CD4-positive, CD25-positive, alpha-beta regulatory T cell (primary cell): ENCODE measurements around the gene GNGT2. TPM values are rescaled to one million over a fixed set of nuclear protein-coding genes. Genes with fewer than 3 reads are reported as not detected.

ENCODE experiments used
- ATAC-seq, 2 donors: fragments of 150-1000 bp; cut with Tn5 transposase; one replicate each; pipeline ENCODE4 v1.10.0; 2021; ENCODE audit warnings: low read depth in 2 of 2, moderate number of reproducible peaks in 2 of 2, moderate library complexity in 1 of 2
- DNase-seq, 3 donors: peaks; one replicate each; pipeline versions ENCODE4 v3.0.0 to v3.0.0-alpha.2; 2012 to 2022; ENCODE audit warnings: mixed read lengths in 1 of 3
- H3K27ac ChIP-seq: one replicate; pipeline ENCODE4 v1.7.0; 2013; ENCODE audit warnings: mild to moderate bottlenecking, low read length; ENCODE audit not compliant: insufficient read depth, poor library complexity, severe bottlenecking
- H3K27me3 ChIP-seq: one replicate; pipeline ENCODE4 v1.7.0; 2013; ENCODE audit warnings: low read length; ENCODE audit not compliant: control insufficient read depth, insufficient read depth
- H3K36me3 ChIP-seq: one replicate; pipeline ENCODE4 v1.7.0; 2013; ENCODE audit warnings: mild to moderate bottlenecking, low read length, moderate library complexity; ENCODE audit not compliant: control insufficient read depth, insufficient read depth
- H3K4me1 ChIP-seq: 2 replicates; pipeline ENCODE4 v1.7.0; 2013; ENCODE audit warnings: mild to moderate bottlenecking, low read length; ENCODE audit not compliant: insufficient read depth, control insufficient read depth, poor library complexity, severe bottlenecking
- H3K4me3 ChIP-seq: one replicate; pipeline ENCODE4 v1.7.0; 2013; ENCODE audit warnings: low read depth, mild to moderate bottlenecking, low read length, moderate library complexity
- H3K9me3 ChIP-seq, 2 experiments: 1 replicate in 1 of 2; 2 replicates in 1 of 2; pipeline ENCODE4 v1.7.0; 2013; ENCODE audit warnings: low read length in 2 of 2, mild to moderate bottlenecking in 1 of 2, moderate library complexity in 1 of 2; ENCODE audit not compliant: control insufficient read depth in 2 of 2
- H3K27ac Mint-ChIP-seq, 3 donors: one replicate each; pipeline ENCODE4 v1.8.0; 2020 to 2022; ENCODE audit warnings: mild to moderate bottlenecking in 3 of 3, mixed read lengths in 3 of 3, moderate library complexity in 2 of 3
- H3K27me3 Mint-ChIP-seq: one replicate; pipeline ENCODE4 v1.8.0; 2022; ENCODE audit warnings: mild to moderate bottlenecking, mixed read lengths
- H3K36me3 Mint-ChIP-seq: one replicate; pipeline ENCODE4 v1.8.0; 2020; ENCODE audit warnings: mixed read lengths
- H3K4me1 Mint-ChIP-seq, 4 donors: one replicate each; pipeline ENCODE4 v1.8.0; 2020 to 2022; ENCODE audit warnings: mixed read lengths in 4 of 4, mild to moderate bottlenecking in 1 of 4
- H3K4me3 Mint-ChIP-seq, 4 donors: one replicate each; pipeline ENCODE4 v1.8.0; 2020 to 2022; ENCODE audit warnings: mild to moderate bottlenecking in 4 of 4, mixed read lengths in 4 of 4, moderate library complexity in 3 of 4
- H3K9me3 Mint-ChIP-seq, 7 donors: one replicate each; pipeline ENCODE4 v1.8.0; 2020 to 2022; ENCODE audit warnings: mixed read lengths in 7 of 7, mild to moderate bottlenecking in 3 of 7, moderate library complexity in 2 of 7
- polyA plus RNA-seq, 4 donors: library from polyadenylated mRNA; unstranded; fragments of 300-500 nt; fragmentation: Illumina TruSeq; gene quantifications; one replicate each; pipeline ENCODE4 v1.2.3, GENCODE V29; 2021
- total RNA-seq: library from RNA; stranded (reverse); gene quantifications from one replicate; pipeline ENCODE4 v1.2.3, GENCODE V29; 2022

GNGT2 gene
- total and polyA plus RNA-seq, 5 donors from 2014 or later: 1.5 to 11.4 (median 6.5) TPM

DNA sequence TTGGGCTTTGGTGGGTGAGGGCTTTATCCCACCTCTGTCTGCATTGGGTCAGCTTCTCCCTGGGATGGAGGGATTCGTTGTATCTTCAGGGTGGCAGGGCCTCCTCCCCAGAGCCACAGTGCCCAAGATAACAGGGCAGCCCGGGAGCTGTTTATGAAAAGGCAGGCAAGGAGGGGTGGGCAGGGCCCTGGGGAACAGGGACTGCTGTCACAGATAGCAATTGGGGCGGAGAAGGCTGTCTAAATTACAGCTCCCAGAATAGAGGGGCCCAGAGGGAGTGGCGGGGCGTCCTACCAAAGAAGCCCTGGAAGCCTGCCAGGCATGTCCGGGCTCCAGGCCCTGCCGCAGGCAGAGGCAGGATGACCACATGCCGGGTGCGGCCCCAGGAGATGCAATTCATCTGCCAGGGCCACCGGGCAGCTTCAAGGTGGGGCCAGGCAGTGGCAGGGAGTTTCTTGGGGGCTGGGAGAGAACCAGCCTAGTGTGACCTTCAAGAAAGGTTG, 39.0 kb upstream of the GNGT2 start:
- H3K27me3 ChIP-seq: peaks cover 2% of the 10 kb centered on the region
- Mint-ChIP-seq H3K4me1 (no peaks in the 10 kb centered on the region), H3K9me3 (peaks cover 0 to 4% (median 0%) of the 10 kb centered on the region in 7 donors), H3K4me3 (no peak overlapping the region), H3K36me3 (no peaks in the 10 kb centered on the region), H3K27ac (no peak overlapping the region), H3K27me3 (peaks cover 24% of the 10 kb centered on the region)
- no peaks in the 10 kb centered on the region for H3K4me1 ChIP-seq
- no peaks in the 10 kb centered on the region for H3K9me3 ChIP-seq
- H3K27ac ChIP-seq: no peak overlapping the region
- DNase-seq: no peak
- H3K4me3 ChIP-seq: no peak overlapping the region
- ATAC-seq: no peak
- no peaks in the 10 kb centered on the region for H3K36me3 ChIP-seq

GRCh38 chr17:49247944-49248343, 37.6 kb upstream of the GNGT2 start:
- Mint-ChIP-seq H3K27ac (no peak overlapping the region), H3K36me3 (no peaks in the 10 kb centered on the region), H3K27me3 (peaks cover 21% of the 10 kb centered on the region), H3K4me3 (no peak overlapping the region), H3K9me3 (peaks cover 0 to 3% (median 0%) of the 10 kb centered on the region in 7 donors), H3K4me1 (no peaks in the 10 kb centered on the region)
- Histone ChIP-seq H3K9me3 (no peaks in the 10 kb centered on the region), H3K27ac (no peak overlapping the region), H3K36me3 (no peaks in the 10 kb centered on the region), H3K27me3 (peaks cover 2% of the 10 kb centered on the region), H3K4me3 (no peak overlapping the region), H3K4me1 (no peaks in the 10 kb centered on the region)
- DNase-seq (no peak), ATAC-seq (no peak)

DNA sequence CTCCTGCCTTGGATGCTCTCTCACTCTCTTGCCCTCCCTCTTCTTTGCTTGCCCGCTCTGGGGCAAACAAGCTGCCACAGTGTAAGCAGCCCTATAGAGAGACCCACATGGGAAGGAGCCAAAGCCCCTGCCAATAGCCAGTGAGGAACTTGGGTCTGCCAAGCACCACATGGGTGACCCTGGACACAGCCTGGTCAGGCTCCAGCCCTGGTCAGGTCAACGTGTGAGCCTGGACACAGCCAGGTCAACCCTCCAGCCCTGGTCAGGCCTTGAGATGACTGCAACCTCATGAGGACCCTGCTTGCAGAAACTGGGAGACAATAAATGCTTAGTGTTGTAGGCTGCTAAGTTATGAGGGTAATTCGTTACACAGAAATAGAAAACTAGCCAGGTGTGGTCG, 34.5 kb upstream of the GNGT2 start:
- DNase-seq (no peak), ATAC-seq (no peak)
- Histone ChIP-seq H3K4me1 (no peaks in the 10 kb centered on the region), H3K27me3 (no peaks in the 10 kb centered on the region), H3K27ac (no peak overlapping the region), H3K9me3 (no peaks in the 10 kb centered on the region), H3K4me3 (no peak overlapping the region), H3K36me3 (no peaks in the 10 kb centered on the region)
- H3K27me3 Mint-ChIP-seq: peaks cover 21% of the 10 kb centered on the region
- H3K4me1 Mint-ChIP-seq: no peaks in the 10 kb centered on the region
- H3K36me3 Mint-ChIP-seq: no peaks in the 10 kb centered on the region
- no peak overlapping the region for H3K4me3 Mint-ChIP-seq
- peaks cover 0 to 4% (median 0%) of the 10 kb centered on the region in 7 donors for H3K9me3 Mint-ChIP-seq
- H3K27ac Mint-ChIP-seq: no peak overlapping the region

DNA sequence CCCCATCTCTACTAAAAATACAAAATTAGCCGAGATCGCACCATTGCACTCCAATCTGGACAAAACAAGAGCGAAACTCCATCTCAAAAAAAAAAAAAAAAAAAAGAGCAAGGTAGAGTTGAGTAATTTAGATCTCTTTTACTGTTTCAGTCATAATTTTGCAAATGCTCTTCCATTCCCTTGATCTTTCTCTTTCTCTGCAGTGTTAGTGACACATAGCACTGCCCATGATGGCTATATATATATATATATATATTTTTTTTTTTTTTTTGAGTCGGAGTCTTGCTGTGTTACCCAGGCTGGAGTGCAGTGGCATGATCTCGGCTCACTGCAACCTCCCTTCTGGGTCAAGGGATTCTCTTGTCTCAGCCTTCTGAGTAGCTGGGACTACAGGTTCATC, 32.4 kb upstream of the GNGT2 start:
- H3K4me3 ChIP-seq: no peak overlapping the region
- peaks cover 9% of the 10 kb centered on the region for H3K27me3 Mint-ChIP-seq
- H3K27ac Mint-ChIP-seq: no peak overlapping the region
- DNase-seq (no peak), ATAC-seq (no peak)
- no peaks in the 10 kb centered on the region for H3K36me3 Mint-ChIP-seq
- H3K27me3 ChIP-seq: no peaks in the 10 kb centered on the region
- no peaks in the 10 kb centered on the region for H3K36me3 ChIP-seq
- peaks cover 0 to 3% (median 0%) of the 10 kb centered on the region in 7 donors for H3K9me3 Mint-ChIP-seq
- H3K4me1 ChIP-seq: no peaks in the 10 kb centered on the region
- H3K4me1 Mint-ChIP-seq: no peaks in the 10 kb centered on the region
- H3K4me3 Mint-ChIP-seq: no peak overlapping the region
- H3K9me3 ChIP-seq: no peaks in the 10 kb centered on the region
- H3K27ac ChIP-seq: no peak overlapping the region

DNA sequence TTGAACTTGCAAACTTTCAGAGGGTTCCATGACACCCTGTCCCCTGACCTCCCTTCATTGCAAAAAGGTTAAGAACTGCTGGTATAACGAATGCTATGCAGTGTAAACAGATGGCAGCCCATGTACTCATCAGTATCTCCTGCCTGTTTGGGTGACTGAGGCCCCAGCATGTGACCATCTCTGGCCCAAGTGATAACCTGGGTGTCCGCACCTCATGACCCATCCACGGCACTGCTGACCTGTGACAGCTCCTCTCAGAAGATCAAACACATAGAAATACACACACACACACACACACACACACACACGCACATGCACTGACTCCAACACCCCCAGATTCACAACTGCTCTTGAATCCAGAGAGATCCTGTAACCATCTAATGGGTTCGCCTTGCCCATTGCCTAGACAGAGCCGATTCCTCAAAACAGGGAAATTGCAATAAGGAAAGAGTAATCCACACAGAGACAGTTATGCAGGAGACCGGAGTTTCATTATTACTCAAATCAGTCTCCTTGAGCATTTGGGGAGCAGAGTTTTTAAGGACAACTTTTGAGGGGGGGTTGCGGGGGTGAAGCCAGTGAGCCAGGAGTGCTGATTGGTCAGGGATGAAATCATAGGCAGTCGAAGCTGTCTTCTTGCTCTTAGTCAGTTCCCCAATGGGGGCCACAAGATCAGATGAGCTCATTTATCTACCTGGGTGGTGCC, 31.5 kb upstream of the GNGT2 start:
- H3K36me3 ChIP-seq: no peaks in the 10 kb centered on the region
- peaks cover 6% of the 10 kb centered on the region for H3K27me3 Mint-ChIP-seq
- no peaks in the 10 kb centered on the region for H3K27me3 ChIP-seq
- H3K4me3 Mint-ChIP-seq: no peak overlapping the region
- no peak overlapping the region for H3K27ac ChIP-seq
- H3K4me1 Mint-ChIP-seq: no peaks in the 10 kb centered on the region
- no peaks in the 10 kb centered on the region for H3K4me1 ChIP-seq
- DNase-seq (no peak), ATAC-seq (no peak)
- no peak overlapping the region for H3K27ac Mint-ChIP-seq
- no peaks in the 10 kb centered on the region for H3K36me3 Mint-ChIP-seq
- no peak overlapping the region for H3K4me3 ChIP-seq
- H3K9me3 ChIP-seq: no peaks in the 10 kb centered on the region
- peaks cover 0 to 3% (median 0%) of the 10 kb centered on the region in 7 donors for H3K9me3 Mint-ChIP-seq

DNA sequence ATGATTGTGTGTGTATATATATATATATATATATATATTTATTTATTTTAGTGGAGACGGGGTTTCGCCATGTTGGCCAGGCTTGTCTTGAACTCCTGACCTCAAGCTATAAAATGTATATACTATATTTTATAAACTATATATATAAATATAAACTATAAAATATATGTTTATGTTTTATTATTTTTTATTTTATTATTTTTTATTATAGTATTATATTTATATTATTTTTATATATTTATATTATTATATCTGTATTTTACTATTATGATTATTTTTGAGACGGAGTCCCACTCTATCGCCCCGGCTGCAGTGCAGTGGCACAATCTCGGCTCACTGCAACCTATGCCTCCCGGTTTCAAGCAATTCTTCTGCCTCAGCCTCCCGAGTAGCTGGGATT, 30.7 kb upstream of the GNGT2 start:
- Mint-ChIP-seq H3K27ac (no peak overlapping the region), H3K27me3 (peaks cover 6% of the 10 kb centered on the region), H3K9me3 (peaks cover 0 to 3% (median 0%) of the 10 kb centered on the region in 7 donors), H3K36me3 (no peaks in the 10 kb centered on the region), H3K4me3 (no peak overlapping the region), H3K4me1 (no peaks in the 10 kb centered on the region)
- ATAC-seq: no peak
- DNase-seq: no peak
- no peaks in the 10 kb centered on the region for H3K4me1 ChIP-seq
- no peak overlapping the region for H3K4me3 ChIP-seq
- H3K27ac ChIP-seq: no peak overlapping the region
- H3K36me3 ChIP-seq: no peaks in the 10 kb centered on the region
- H3K9me3 ChIP-seq: no peaks in the 10 kb centered on the region
- no peaks in the 10 kb centered on the region for H3K27me3 ChIP-seq

GRCh38 chr17:49240619-49241018, 30.2 kb upstream of the GNGT2 start:
- peaks cover 0 to 3% (median 0%) of the 10 kb centered on the region in 7 donors for H3K9me3 Mint-ChIP-seq
- H3K27ac Mint-ChIP-seq: no peak overlapping the region
- H3K27me3 ChIP-seq: no peaks in the 10 kb centered on the region
- no peaks in the 10 kb centered on the region for H3K4me1 ChIP-seq
- no peak overlapping the region for H3K27ac ChIP-seq
- H3K36me3 ChIP-seq: no peaks in the 10 kb centered on the region
- H3K27me3 Mint-ChIP-seq: peaks cover 9% of the 10 kb centered on the region
- no peak overlapping the region for H3K4me3 ChIP-seq
- DNase-seq (no peak), ATAC-seq (no peak)
- H3K4me1 Mint-ChIP-seq: no peaks in the 10 kb centered on the region
- no peaks in the 10 kb centered on the region for H3K36me3 Mint-ChIP-seq
- no peak overlapping the region for H3K4me3 Mint-ChIP-seq
- H3K9me3 ChIP-seq: no peaks in the 10 kb centered on the region

GRCh38 chr17:49239963-49240362, 29.6 kb upstream of the GNGT2 start:
- Mint-ChIP-seq H3K4me1 (no peaks in the 10 kb centered on the region), H3K36me3 (no peaks in the 10 kb centered on the region), H3K9me3 (peaks cover 0 to 3% (median 0%) of the 10 kb centered on the region in 7 donors), H3K27ac (no peak overlapping the region), H3K27me3 (peaks cover 10% of the 10 kb centered on the region), H3K4me3 (no peak overlapping the region)
- no peaks in the 10 kb centered on the region for H3K4me1 ChIP-seq
- no peaks in the 10 kb centered on the region for H3K9me3 ChIP-seq
- ATAC-seq (no peak), DNase-seq (no peak)
- no peak overlapping the region for H3K4me3 ChIP-seq
- no peaks in the 10 kb centered on the region for H3K36me3 ChIP-seq
- no peaks in the 10 kb centered on the region for H3K27me3 ChIP-seq
- H3K27ac ChIP-seq: no peak overlapping the region
